ENCODE results near the gene AMN1. TPM values are rescaled to one million over a fixed set of nuclear protein-coding genes. Genes with fewer than 3 reads are reported as not detected.

The AMN1 gene
- total RNA-seq (2014; rRNA removed; shearing (Covaris generic); ENCODE audit: low replicate concordance), result 1.4 and 1.6 TPM in 2 replicates

DNA sequence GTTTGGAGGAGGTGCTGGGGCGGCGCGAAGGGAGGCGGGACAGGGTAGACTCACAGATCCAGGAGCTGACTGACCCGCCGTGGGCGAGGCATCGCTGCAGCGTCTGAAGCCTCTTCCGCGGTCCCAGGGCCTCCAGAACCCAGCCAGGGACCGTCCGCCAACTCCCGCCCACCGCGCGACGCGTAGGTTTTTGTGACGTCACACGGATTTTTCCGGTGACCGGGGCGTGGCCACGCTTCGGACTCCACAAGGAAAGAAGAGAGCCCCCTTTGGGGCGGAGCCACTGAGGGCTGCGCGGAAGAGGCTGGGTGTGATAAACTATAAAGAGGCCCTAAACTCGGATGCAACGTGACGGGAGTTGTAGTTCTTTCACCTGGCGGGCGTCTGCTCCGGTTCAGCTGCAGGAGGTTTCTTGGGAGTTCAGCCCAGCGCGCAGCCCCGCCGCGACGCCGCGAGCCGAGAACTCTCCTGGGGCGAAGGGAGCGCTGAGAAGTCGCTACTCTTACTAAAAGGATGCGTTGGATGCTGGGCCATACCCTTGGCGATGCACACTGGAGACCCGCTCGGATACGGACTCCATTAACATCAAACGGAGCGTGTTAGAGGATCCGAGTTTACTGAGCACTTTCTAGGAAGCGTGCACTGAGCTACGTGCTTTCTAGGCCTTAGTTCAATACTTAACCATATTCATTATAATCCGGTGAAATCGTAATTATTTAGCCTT, at the start of gene AMN1:
AMN1 (minus strand) TSS at position 105 of the 724 bp plus-strand sequence; CDS start at position 92, 13 bp downstream.
- Histone ChIP-seq H3K4me3 (ENCODE audit: low read length) (peak within 1 kb of the TSS; percentile 77), H3K9ac (ENCODE audit: low read length) (peak within 1 kb of the TSS; percentile 75), H3K36me3 (ENCODE audit: insufficient read depth, low read length) (no peaks in the 10 kb centered on the region), H3K4me1 (ENCODE audit: low read length) (peaks cover 14% of the 10 kb centered on the region), H3K9me3 (ENCODE audit: low read length) (no peaks in the 10 kb centered on the region), H4K20me1 (ENCODE audit: insufficient read depth, low read depth, low read length) (no peaks in the 10 kb centered on the region), H3K27ac (ENCODE audit: low read length) (peak within 1 kb of the TSS; percentile 28; the same call in 1 of the 2 replicates), H3K27me3 (ENCODE audit: low read length) (no peaks in the 10 kb centered on the region), H3K79me2 (ENCODE audit: low read length) (no peaks in the 10 kb centered on the region), H3K4me2 (ENCODE audit: low read depth, low read length, poor library complexity, severe bottlenecking) (peak within 1 kb of the TSS; percentile 85), H3K9me2 (replicated peaks; ENCODE audit: insufficient read depth, low read length) (no peaks in the 10 kb centered on the region), H2AFZ (ENCODE audit: low read length) (peak within 1 kb of the TSS; percentile 90)
- DNase-seq, result peak; percentile 100

DNA sequence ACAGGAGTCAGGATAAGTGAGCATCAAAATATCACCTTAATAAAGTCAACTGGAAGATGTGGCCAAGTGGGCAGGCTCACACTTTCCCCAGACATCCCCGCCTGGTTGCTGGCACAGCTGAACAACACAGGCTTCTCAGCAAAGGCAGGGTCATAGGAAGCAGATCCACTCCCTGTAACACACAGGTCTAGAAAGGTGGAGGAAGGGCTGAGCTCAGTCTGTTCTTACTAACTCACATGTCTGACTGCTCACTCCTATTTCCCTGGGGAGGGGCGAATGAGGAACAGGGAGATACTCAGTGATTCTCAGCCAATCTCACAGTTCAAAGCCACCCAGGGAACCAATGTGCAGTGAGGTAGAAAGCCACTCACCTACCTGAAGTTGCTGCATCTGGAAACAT, 45.0 kb upstream of the AMN1 start:
- DNase-seq, result no peak
- Histone ChIP-seq H3K4me1 (ENCODE audit: low read length) (no peaks in the 10 kb centered on the region), H3K9ac (ENCODE audit: low read length) (no peak overlapping the region), H3K9me3 (ENCODE audit: low read length) (no peaks in the 10 kb centered on the region), H3K27ac (ENCODE audit: low read length) (no peak overlapping the region), H2AFZ (ENCODE audit: low read length) (no peak overlapping the region), H4K20me1 (ENCODE audit: insufficient read depth, low read depth, low read length) (no peaks in the 10 kb centered on the region), H3K4me2 (ENCODE audit: low read depth, low read length, poor library complexity, severe bottlenecking) (no peak overlapping the region), H3K27me3 (ENCODE audit: low read length) (no peaks in the 10 kb centered on the region), H3K79me2 (ENCODE audit: low read length) (no peaks in the 10 kb centered on the region), H3K9me2 (replicated peaks; ENCODE audit: insufficient read depth, low read length) (no peaks in the 10 kb centered on the region), H3K4me3 (ENCODE audit: low read length) (no peak overlapping the region), H3K36me3 (ENCODE audit: insufficient read depth, low read length) (no peaks in the 10 kb centered on the region)

DNA sequence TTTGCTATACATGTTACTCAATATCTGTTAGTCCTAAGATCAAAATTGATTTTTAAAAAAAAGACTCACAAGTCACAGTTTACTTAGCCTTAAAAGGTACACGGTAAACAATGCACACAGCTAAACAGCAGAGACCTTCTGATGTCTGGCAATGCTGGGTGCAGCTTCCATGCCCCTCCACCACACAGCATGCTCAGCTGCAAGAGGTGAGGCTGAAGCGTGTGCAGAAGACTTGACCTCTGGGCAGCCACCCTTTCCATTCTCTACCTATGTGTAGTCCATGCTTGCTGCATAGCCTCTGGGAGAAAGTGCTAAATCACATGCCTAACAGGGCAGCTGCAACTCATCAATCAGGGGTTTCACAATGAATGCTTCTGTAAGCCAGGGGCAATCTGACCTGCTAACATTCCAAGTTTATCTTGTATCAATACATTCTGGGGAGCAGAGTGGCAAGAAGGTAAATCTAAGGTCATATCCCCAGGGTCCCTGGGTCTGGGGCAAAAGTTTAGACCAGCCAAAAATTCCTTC, 44.5 kb upstream of the AMN1 start:
- Histone ChIP-seq H3K4me1 (ENCODE audit: low read length) (no peaks in the 10 kb centered on the region), H3K27me3 (ENCODE audit: low read length) (no peaks in the 10 kb centered on the region), H3K4me3 (ENCODE audit: low read length) (no peak overlapping the region), H3K36me3 (ENCODE audit: insufficient read depth, low read length) (no peaks in the 10 kb centered on the region), H3K9me2 (replicated peaks; ENCODE audit: insufficient read depth, low read length) (no peaks in the 10 kb centered on the region), H3K27ac (ENCODE audit: low read length) (no peak overlapping the region), H2AFZ (ENCODE audit: low read length) (no peak overlapping the region), H3K9me3 (ENCODE audit: low read length) (no peaks in the 10 kb centered on the region), H3K79me2 (ENCODE audit: low read length) (no peaks in the 10 kb centered on the region), H4K20me1 (ENCODE audit: insufficient read depth, low read depth, low read length) (no peaks in the 10 kb centered on the region), H3K4me2 (ENCODE audit: low read depth, low read length, poor library complexity, severe bottlenecking) (no peak overlapping the region), H3K9ac (ENCODE audit: low read length) (no peak overlapping the region)
- no peak for DNase-seq

DNA sequence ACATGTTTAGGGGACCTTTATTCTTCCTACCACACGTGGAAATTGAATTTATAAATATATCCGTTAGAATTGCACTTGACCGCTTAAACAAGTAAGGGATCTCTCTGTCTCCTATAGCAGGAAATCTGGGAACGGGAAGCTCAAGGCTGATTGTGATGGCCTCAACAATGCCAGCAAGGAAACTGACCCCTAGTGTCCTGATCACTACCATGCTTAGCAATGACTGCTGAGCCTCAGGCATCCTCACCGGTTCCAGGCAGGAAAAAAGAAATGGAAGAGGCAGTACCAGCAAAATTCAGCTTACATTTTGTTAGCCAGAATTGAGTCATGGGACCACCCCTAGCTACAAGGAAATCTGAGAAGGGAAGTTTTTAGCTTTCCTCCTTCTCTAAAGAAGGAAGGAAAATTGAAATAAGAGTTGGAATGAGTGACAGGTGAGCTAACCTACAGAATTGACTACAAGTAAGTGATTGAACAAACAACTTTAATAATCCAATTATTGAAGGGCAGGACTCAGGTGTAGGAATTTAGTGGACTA, 43.9 kb upstream of the AMN1 start:
- H3K4me1 ChIP-seq (ENCODE audit: low read length), result no peaks in the 10 kb centered on the region
- H3K79me2 ChIP-seq (ENCODE audit: low read length), result no peaks in the 10 kb centered on the region
- H3K27me3 ChIP-seq (ENCODE audit: low read length), result no peaks in the 10 kb centered on the region
- H3K36me3 ChIP-seq (ENCODE audit: insufficient read depth, low read length), result no peaks in the 10 kb centered on the region
- no peaks in the 10 kb centered on the region for H4K20me1 ChIP-seq (ENCODE audit: insufficient read depth, low read depth, low read length)
- no peaks in the 10 kb centered on the region for H3K9me2 ChIP-seq (replicated peaks; ENCODE audit: insufficient read depth, low read length)
- H3K27ac ChIP-seq (ENCODE audit: low read length), result no peak overlapping the region
- no peak overlapping the region for H3K4me3 ChIP-seq (ENCODE audit: low read length)
- H3K9me3 ChIP-seq (ENCODE audit: low read length), result no peaks in the 10 kb centered on the region
- H3K9ac ChIP-seq (ENCODE audit: low read length), result no peak overlapping the region
- DNase-seq, result no peak
- no peak overlapping the region for H2AFZ ChIP-seq (ENCODE audit: low read length)
- H3K4me2 ChIP-seq (ENCODE audit: low read depth, low read length, poor library complexity, severe bottlenecking), result no peak overlapping the region

DNA sequence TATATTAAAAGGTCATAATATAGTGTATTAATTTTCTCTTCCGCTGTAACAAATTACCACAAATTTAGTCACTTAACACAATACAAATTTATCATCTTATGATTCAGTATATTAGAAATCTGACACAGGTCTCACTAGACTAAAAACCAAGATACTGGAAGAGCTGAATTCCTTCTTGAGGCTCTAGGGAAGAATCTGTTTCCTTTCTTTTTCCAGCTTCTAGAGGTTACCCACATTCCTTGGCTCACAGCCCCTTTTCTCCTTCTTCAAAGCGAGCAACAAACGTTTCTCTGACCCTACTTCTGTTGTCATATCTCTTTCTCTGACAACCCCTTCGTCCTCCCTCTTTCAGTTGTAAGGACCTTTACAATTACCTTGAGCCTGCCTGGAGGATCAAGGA, 43.4 kb upstream of the AMN1 start:
- Histone ChIP-seq H2AFZ (ENCODE audit: low read length) (no peak overlapping the region), H4K20me1 (ENCODE audit: insufficient read depth, low read depth, low read length) (no peaks in the 10 kb centered on the region), H3K36me3 (ENCODE audit: insufficient read depth, low read length) (no peaks in the 10 kb centered on the region), H3K27ac (ENCODE audit: low read length) (no peak overlapping the region), H3K79me2 (ENCODE audit: low read length) (no peaks in the 10 kb centered on the region), H3K4me3 (ENCODE audit: low read length) (no peak overlapping the region), H3K27me3 (ENCODE audit: low read length) (no peaks in the 10 kb centered on the region), H3K9me2 (replicated peaks; ENCODE audit: insufficient read depth, low read length) (no peaks in the 10 kb centered on the region), H3K9ac (ENCODE audit: low read length) (no peak overlapping the region), H3K4me1 (ENCODE audit: low read length) (no peaks in the 10 kb centered on the region), H3K4me2 (ENCODE audit: low read depth, low read length, poor library complexity, severe bottlenecking) (no peak overlapping the region), H3K9me3 (ENCODE audit: low read length) (no peaks in the 10 kb centered on the region)
- no peak for DNase-seq

DNA sequence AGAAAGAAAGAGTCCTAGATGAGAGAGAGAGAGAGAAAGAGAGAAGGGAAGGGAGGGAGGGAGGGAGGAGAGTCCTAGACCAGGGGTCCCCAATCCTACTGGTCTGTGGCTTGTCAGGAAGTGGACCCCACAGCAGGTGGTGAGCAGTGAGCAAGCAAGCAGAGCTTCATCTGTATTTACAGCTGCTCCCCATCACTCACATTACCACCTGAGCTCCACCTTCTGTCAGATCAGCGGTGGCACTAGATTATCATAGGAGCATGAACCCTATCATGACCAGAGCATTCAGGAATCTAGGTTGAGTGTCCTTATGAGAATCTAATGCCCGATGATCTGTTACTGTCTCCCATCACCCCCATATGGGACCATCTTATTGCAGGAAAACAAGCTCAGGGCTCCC, 39.2 kb upstream of the AMN1 start:
- peak; percentile 43 for DNase-seq
- no peaks in the 10 kb centered on the region for H3K9me2 ChIP-seq (replicated peaks; ENCODE audit: insufficient read depth, low read length)
- no peaks in the 10 kb centered on the region for H3K27me3 ChIP-seq (ENCODE audit: low read length)
- H3K4me3 ChIP-seq (ENCODE audit: low read length), result no peak overlapping the region
- no peaks in the 10 kb centered on the region for H4K20me1 ChIP-seq (ENCODE audit: insufficient read depth, low read depth, low read length)
- H3K27ac ChIP-seq (ENCODE audit: low read length), result no peak overlapping the region
- H3K79me2 ChIP-seq (ENCODE audit: low read length), result no peaks in the 10 kb centered on the region
- H3K4me1 ChIP-seq (ENCODE audit: low read length), result no peaks in the 10 kb centered on the region
- H3K4me2 ChIP-seq (ENCODE audit: low read depth, low read length, poor library complexity, severe bottlenecking), result no peak overlapping the region
- H3K9me3 ChIP-seq (ENCODE audit: low read length), result no peaks in the 10 kb centered on the region
- no peak overlapping the region for H3K9ac ChIP-seq (ENCODE audit: low read length)
- H2AFZ ChIP-seq (ENCODE audit: low read length), result no peak overlapping the region
- no peaks in the 10 kb centered on the region for H3K36me3 ChIP-seq (ENCODE audit: insufficient read depth, low read length)

DNA sequence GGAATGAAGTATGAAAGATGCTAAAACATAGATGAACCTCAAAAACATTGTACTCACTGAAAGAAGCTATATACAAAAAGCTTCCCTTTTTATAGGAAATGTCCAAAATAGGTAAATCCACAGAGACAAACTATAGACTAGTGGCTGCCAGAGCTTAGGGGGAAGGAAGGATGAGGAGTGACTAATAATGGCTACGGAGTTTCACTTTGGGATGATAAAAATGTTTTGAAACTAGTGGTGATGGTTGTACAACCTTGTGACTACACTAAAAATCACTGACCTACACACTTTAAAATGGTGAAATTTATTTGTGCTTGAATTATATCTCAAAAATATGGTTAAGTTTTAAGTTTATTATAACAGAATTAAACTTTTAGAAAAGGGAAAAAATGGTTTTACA, 37.1 kb upstream of the AMN1 start:
- H3K4me2 ChIP-seq (ENCODE audit: low read depth, low read length, poor library complexity, severe bottlenecking), result no peak overlapping the region
- no peaks in the 10 kb centered on the region for H3K4me1 ChIP-seq (ENCODE audit: low read length)
- H3K36me3 ChIP-seq (ENCODE audit: insufficient read depth, low read length), result no peaks in the 10 kb centered on the region
- no peak overlapping the region for H3K4me3 ChIP-seq (ENCODE audit: low read length)
- H3K27ac ChIP-seq (ENCODE audit: low read length), result no peak overlapping the region
- no peaks in the 10 kb centered on the region for H4K20me1 ChIP-seq (ENCODE audit: insufficient read depth, low read depth, low read length)
- H3K9me2 ChIP-seq (replicated peaks; ENCODE audit: insufficient read depth, low read length), result no peaks in the 10 kb centered on the region
- H2AFZ ChIP-seq (ENCODE audit: low read length), result no peak overlapping the region
- no peaks in the 10 kb centered on the region for H3K27me3 ChIP-seq (ENCODE audit: low read length)
- H3K79me2 ChIP-seq (ENCODE audit: low read length), result no peaks in the 10 kb centered on the region
- H3K9me3 ChIP-seq (ENCODE audit: low read length), result no peaks in the 10 kb centered on the region
- no peak overlapping the region for H3K9ac ChIP-seq (ENCODE audit: low read length)
- no peak for DNase-seq

DNA sequence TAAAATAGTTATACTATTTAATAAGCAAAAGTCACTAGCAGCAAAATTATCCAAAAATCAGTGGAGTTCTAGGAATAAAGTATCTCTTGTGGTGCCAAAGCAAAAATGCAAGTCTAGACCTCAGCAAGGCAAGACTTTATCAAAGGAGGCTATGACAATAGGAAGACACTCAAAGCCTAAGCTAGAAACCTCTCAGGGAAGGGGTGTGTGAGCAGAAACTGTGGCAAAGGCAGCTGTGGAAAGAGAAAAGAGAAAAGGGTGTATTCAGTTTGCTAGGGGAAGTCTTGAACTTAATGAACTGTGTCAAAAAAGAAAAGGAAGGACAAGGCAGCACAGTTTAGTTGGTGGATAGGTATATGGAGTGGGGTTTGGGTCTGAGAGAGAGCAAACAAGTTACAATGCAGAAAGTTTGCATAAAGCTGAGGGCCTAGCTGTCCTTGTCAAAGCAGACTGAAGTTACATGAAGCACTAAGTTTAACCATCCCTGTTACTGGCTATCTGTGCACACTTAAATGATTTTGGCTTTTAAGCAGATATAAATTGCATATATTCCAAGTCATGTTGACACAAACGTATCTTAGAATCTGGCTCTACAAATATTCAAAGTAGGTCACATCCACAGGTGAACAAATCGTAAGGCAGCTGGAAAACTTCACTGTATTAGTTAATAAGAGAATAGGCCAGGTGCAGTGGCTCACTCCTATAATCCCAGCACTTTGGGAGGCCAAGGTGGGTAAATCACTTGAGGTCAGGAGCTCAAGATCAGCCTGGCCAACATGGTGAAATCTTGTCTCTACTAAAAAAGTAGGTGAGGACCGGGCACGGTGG, 31.0 kb upstream of the AMN1 start:
- no peak overlapping the region for H2AFZ ChIP-seq (ENCODE audit: low read length)
- no peaks in the 10 kb centered on the region for H3K79me2 ChIP-seq (ENCODE audit: low read length)
- peaks cover 4% of the 10 kb centered on the region; the same call in 1 of the 2 replicates for H3K4me1 ChIP-seq (ENCODE audit: low read length)
- no peak overlapping the region for H3K4me2 ChIP-seq (ENCODE audit: low read depth, low read length, poor library complexity, severe bottlenecking)
- no peaks in the 10 kb centered on the region for H3K36me3 ChIP-seq (ENCODE audit: insufficient read depth, low read length)
- no peaks in the 10 kb centered on the region for H3K9me3 ChIP-seq (ENCODE audit: low read length)
- no peak overlapping the region for H3K4me3 ChIP-seq (ENCODE audit: low read length)
- DNase-seq, result no peak
- no peak overlapping the region for H3K9ac ChIP-seq (ENCODE audit: low read length)
- H3K9me2 ChIP-seq (replicated peaks; ENCODE audit: insufficient read depth, low read length), result no peaks in the 10 kb centered on the region
- H3K27ac ChIP-seq (ENCODE audit: low read length), result no peak overlapping the region
- no peaks in the 10 kb centered on the region for H3K27me3 ChIP-seq (ENCODE audit: low read length)
- no peaks in the 10 kb centered on the region for H4K20me1 ChIP-seq (ENCODE audit: insufficient read depth, low read depth, low read length)
